ENCODE data around the gene TMEM220. TPM values are rescaled to one million over a fixed set of nuclear protein-coding genes. Genes with fewer than 3 reads are reported as not detected.

The TMEM220 gene
- polyA plus RNA-seq, 1 of the 3 experiments (the other 2 are of a cell fraction), result 2.7 TPM

DNA sequence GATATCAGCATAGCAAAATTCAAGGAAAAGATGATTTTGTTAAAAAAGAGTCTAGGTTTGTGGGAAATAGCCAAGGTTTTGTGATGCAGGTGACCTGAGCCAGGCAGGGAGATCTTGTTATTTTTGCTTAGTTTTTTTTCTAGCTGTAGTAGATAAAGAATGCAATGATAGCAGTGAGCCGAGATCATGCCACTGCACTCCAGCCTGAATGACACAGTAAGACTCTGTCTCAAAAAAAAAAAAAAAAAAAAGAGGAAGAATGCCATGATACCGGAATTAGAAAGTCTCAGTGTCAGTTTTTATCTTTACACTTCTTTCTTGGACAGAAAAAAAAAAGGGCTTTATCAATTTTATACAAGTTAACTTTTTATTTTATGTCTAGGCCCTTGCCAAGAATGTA is 46.6 kb upstream of the TMEM220 start:
- H3K4me1 ChIP-seq (ENCODE audit: control insufficient read depth in 1 of 2, insufficient read depth in 2 of 2, low read depth in 1 of 2, low read length in 1 of 2), result no peaks in the 10 kb centered on the region; a peak in 1 of 4 replicates
- WGBS (ENCODE audit: low lambda C conversion rate), result 18% methylated on average over 2 of the region's 2 CpGs

DNA sequence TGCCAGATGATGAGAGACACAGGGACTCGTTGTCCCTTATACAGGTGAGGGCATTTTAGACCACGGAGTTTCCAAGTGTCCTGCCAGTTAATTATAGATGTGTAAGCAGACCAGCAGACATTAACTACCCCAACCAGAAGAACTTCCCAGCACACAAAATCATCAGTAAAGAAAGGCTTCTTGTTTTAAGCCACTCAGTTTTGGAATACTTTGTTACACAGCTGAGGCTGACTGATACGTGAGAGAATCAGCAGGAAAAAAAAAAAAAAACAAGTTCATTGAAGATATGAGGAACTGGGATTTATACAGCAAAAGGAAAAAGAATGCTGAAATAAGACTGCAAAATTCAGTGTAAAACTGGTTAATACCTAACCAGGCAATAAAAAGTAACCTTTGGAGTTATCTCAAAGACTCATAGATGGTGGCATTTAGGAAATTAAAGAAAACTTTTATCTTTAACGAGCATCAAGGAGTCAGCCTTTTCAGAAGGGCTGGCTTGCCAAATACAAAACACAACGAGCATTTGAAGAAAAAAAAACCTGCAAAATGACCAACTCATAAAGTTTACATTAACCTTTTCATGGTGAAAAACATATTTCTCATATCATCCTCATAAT is 46.0 kb upstream of the TMEM220 start:
- no peaks in the 10 kb centered on the region for H3K36me3 ChIP-seq (replicated peaks in 1 of 2; ENCODE audit: control insufficient read depth in 1 of 2, insufficient read depth in 2 of 2, low read length in 1 of 2)
- 13% methylated on average over 5 of the region's 5 CpGs for WGBS (ENCODE audit: low lambda C conversion rate)
- no peak overlapping the region for H3K4me3 ChIP-seq (ENCODE audit: low read depth in 2 of 2, low read length in 1 of 2)
- no peaks in the 10 kb centered on the region for H3K9me2 ChIP-seq
- ChIA-PET POLR2A (no interaction called here), CTCF (no interaction called here)
- H3K9ac ChIP-seq, result no peak overlapping the region
- H3K4me2 ChIP-seq, result no peak overlapping the region
- no peak for DNase-seq
- H2AFZ ChIP-seq (ENCODE audit: low read depth), result no peak overlapping the region
- H3K27ac ChIP-seq (ENCODE audit: low read depth in 2 of 2, low read length in 1 of 2), result no peak overlapping the region
- no peaks in the 10 kb centered on the region for H3K79me2 ChIP-seq (ENCODE audit: insufficient read depth)
- H3K27me3 ChIP-seq (ENCODE audit: insufficient read depth), result no peaks in the 10 kb centered on the region
- H3K9me3 ChIP-seq, result no peaks in the 10 kb centered on the region
- no peaks in the 10 kb centered on the region for H4K20me1 ChIP-seq (ENCODE audit: insufficient read depth)
- no peaks in the 10 kb centered on the region for H3F3A ChIP-seq (replicated peaks; ENCODE audit: insufficient read depth)
- H3K4me1 ChIP-seq (ENCODE audit: control insufficient read depth in 1 of 2, insufficient read depth in 2 of 2, low read depth in 1 of 2, low read length in 1 of 2), result peaks cover 0 to 4% of the 10 kb centered on the region in 2 experiments; a peak in 1 of 4 replicates
- no peak for TF ChIP-seq ELF1 (IDR thresholded peaks at IDR 0.05)
- TF ChIP-seq, protein P1, sequence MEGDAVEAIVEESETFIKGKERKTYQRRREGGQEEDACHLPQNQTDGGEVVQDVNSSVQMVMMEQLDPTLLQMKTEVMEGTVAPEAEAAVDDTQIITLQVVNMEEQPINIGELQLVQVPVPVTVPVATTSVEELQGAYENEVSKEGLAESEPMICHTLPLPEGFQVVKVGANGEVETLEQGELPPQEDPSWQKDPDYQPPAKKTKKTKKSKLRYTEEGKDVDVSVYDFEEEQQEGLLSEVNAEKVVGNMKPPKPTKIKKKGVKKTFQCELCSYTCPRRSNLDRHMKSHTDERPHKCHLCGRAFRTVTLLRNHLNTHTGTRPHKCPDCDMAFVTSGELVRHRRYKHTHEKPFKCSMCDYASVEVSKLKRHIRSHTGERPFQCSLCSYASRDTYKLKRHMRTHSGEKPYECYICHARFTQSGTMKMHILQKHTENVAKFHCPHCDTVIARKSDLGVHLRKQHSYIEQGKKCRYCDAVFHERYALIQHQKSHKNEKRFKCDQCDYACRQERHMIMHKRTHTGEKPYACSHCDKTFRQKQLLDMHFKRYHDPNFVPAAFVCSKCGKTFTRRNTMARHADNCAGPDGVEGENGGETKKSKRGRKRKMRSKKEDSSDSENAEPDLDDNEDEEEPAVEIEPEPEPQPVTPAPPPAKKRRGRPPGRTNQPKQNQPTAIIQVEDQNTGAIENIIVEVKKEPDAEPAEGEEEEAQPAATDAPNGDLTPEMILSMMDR (IDR thresholded peaks at IDR 0.05), result no peak
- no peak for TF ChIP-seq MXI1 (IDR thresholded peaks at IDR 0.05; ENCODE audit: low read depth, low read length)
- TF ChIP-seq RFX5 (IDR thresholded peaks at IDR 0.05; ENCODE audit: low read length), result no peak
- TF ChIP-seq, protein P2, sequence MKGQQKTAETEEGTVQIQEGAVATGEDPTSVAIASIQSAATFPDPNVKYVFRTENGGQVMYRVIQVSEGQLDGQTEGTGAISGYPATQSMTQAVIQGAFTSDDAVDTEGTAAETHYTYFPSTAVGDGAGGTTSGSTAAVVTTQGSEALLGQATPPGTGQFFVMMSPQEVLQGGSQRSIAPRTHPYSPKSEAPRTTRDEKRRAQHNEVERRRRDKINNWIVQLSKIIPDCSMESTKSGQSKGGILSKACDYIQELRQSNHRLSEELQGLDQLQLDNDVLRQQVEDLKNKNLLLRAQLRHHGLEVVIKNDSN (IDR thresholded peaks at IDR 0.05; ENCODE audit: borderline replicate concordance, low read depth), result no peak
- TF ChIP-seq FOXJ3 (CRISPR knock-in tag; IDR thresholded peaks at IDR 0.05), result no peak
- no peak for TF ChIP-seq RXRA (IDR thresholded peaks at IDR 0.05; ENCODE audit: borderline replicate concordance, low read depth)
- TF ChIP-seq, protein P3, sequence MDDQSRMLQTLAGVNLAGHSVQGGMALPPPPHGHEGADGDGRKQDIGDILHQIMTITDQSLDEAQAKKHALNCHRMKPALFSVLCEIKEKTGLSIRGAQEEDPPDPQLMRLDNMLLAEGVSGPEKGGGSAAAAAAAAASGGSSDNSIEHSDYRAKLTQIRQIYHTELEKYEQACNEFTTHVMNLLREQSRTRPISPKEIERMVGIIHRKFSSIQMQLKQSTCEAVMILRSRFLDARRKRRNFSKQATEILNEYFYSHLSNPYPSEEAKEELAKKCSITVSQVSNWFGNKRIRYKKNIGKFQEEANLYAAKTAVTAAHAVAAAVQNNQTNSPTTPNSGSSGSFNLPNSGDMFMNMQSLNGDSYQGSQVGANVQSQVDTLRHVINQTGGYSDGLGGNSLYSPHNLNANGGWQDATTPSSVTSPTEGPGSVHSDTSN (IDR thresholded peaks at IDR 0.05), result no peak
- TF ChIP-seq FOSL2 (IDR thresholded peaks at IDR 0.05; ENCODE audit: borderline replicate concordance, low read depth), result no peak
- TF ChIP-seq, protein P4, sequence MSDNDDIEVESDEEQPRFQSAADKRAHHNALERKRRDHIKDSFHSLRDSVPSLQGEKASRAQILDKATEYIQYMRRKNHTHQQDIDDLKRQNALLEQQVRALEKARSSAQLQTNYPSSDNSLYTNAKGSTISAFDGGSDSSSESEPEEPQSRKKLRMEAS (IDR thresholded peaks at IDR 0.05; ENCODE audit: low read depth), result no peak
- no peak for TF ChIP-seq EP300 (IDR thresholded peaks at IDR 0.05; ENCODE audit: borderline replicate concordance in 1 of 2, low read depth in 1 of 2, low read length in 1 of 2)
- TF ChIP-seq TCF12 (IDR thresholded peaks at IDR 0.05), result no peak

More for the DNA sequence above, 46.6 kb upstream of the TMEM220 start:
- CTCF ChIA-PET, result interaction anchor here (1.3 kb wide), 1 partner anchor 7 kb away, joined by 3 read pairs; no protein-coding TSS in a partner anchor
- H3F3A ChIP-seq (replicated peaks; ENCODE audit: insufficient read depth), result no peaks in the 10 kb centered on the region
- no peak overlapping the region for H3K4me2 ChIP-seq
- no peaks in the 10 kb centered on the region for H3K27me3 ChIP-seq (ENCODE audit: insufficient read depth)
- H3K9me3 ChIP-seq, result no peaks in the 10 kb centered on the region
- no peaks in the 10 kb centered on the region for H3K79me2 ChIP-seq (ENCODE audit: insufficient read depth)
- no peak overlapping the region for H2AFZ ChIP-seq (ENCODE audit: low read depth)
- H4K20me1 ChIP-seq (ENCODE audit: insufficient read depth), result no peaks in the 10 kb centered on the region
- H3K9me2 ChIP-seq, result no peaks in the 10 kb centered on the region
- H3K4me3 ChIP-seq (ENCODE audit: low read depth in 2 of 2, low read length in 1 of 2), result no peak overlapping the region
- H3K27ac ChIP-seq (ENCODE audit: low read depth in 2 of 2, low read length in 1 of 2), result no peak overlapping the region
- H3K9ac ChIP-seq, result no peak overlapping the region
- TF ChIP-seq, protein P1 (IDR thresholded peaks at IDR 0.05), result no peak
- TF ChIP-seq, protein P5, sequence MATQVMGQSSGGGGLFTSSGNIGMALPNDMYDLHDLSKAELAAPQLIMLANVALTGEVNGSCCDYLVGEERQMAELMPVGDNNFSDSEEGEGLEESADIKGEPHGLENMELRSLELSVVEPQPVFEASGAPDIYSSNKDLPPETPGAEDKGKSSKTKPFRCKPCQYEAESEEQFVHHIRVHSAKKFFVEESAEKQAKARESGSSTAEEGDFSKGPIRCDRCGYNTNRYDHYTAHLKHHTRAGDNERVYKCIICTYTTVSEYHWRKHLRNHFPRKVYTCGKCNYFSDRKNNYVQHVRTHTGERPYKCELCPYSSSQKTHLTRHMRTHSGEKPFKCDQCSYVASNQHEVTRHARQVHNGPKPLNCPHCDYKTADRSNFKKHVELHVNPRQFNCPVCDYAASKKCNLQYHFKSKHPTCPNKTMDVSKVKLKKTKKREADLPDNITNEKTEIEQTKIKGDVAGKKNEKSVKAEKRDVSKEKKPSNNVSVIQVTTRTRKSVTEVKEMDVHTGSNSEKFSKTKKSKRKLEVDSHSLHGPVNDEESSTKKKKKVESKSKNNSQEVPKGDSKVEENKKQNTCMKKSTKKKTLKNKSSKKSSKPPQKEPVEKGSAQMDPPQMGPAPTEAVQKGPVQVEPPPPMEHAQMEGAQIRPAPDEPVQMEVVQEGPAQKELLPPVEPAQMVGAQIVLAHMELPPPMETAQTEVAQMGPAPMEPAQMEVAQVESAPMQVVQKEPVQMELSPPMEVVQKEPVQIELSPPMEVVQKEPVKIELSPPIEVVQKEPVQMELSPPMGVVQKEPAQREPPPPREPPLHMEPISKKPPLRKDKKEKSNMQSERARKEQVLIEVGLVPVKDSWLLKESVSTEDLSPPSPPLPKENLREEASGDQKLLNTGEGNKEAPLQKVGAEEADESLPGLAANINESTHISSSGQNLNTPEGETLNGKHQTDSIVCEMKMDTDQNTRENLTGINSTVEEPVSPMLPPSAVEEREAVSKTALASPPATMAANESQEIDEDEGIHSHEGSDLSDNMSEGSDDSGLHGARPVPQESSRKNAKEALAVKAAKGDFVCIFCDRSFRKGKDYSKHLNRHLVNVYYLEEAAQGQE (IDR thresholded peaks at IDR 0.05; ENCODE audit: low read depth, low read length), result no peak
- no peaks in the 10 kb centered on the region for H3K36me3 ChIP-seq (replicated peaks in 1 of 2; ENCODE audit: control insufficient read depth in 1 of 2, insufficient read depth in 2 of 2, low read length in 1 of 2)
- DNase-seq, result no peak
- POLR2A ChIA-PET, result no interaction called here

Measured in SK-N-SH (cell line).